Activated CD4-positive, alpha-beta T cell treated with anti-CD3 and anti-CD28 coated beads for 36 hours (primary cell): ENCODE measurements around the gene CPNE5. TPM values are rescaled to one million over a fixed set of nuclear protein-coding genes. Genes with fewer than 3 reads are reported as not detected.
A peak's percentile ranks its signal among the peaks of the same experiment; 100 is the strongest.

Experiments used
- ATAC-seq: fragments of 200-7000 bp; cut with Tn5 transposase; one replicate; pipeline ENCODE4 v1.10.0; 2021; ENCODE audit warnings: mild to moderate bottlenecking, moderate library complexity
- CTCF ChIA-PET: fragments of 350-600 bp; sonication (Branson Sonifier 250); formaldehyde crosslinking; loops from one replicate; lab custom pipeline; 2021; ENCODE audit warnings: antibody characterized with exemption; lab: Charles Lee
- POLR2A ChIA-PET: fragments of 350-600 bp; sonication (Branson Sonifier 250); formaldehyde crosslinking; loops from one replicate; lab custom pipeline; 2021; ENCODE audit warnings: antibody characterized with exemption, inconsistent platforms; lab: Charles Lee
- DNase-seq: peaks from one replicate; pipeline ENCODE4 v3.0.0-alpha.2; 2020
- H3K27ac Mint-ChIP-seq: one replicate; pipeline ENCODE4 v1.8.0; 2021; ENCODE audit warnings: mixed read lengths
- H3K27me3 Mint-ChIP-seq: one replicate; pipeline ENCODE4 v1.8.0; 2021; ENCODE audit warnings: mixed read lengths
- H3K36me3 Mint-ChIP-seq: one replicate; pipeline ENCODE4 v1.8.0; 2021; ENCODE audit warnings: low read depth, mixed read lengths
- H3K4me1 Mint-ChIP-seq: one replicate; pipeline ENCODE4 v1.8.0; 2021; ENCODE audit warnings: mixed read lengths
- H3K4me3 Mint-ChIP-seq: one replicate; pipeline ENCODE4 v1.8.0; 2021; ENCODE audit warnings: mild to moderate bottlenecking, moderate library complexity, mixed read lengths
- H3K9me3 Mint-ChIP-seq: one replicate; pipeline ENCODE4 v1.8.0; 2021; ENCODE audit warnings: low read depth, mixed read lengths
- intact Hi-C, 2 experiments: fragments of 100-400 bp; cut with DNase I in 1 of 2; cut with micrococcal nuclease in 1 of 2; formaldehyde crosslinking; loops; one replicate each; pipeline versions ENCODE4 v1.14.2 to v1.15.1; 2022 to 2024; cut with DNase I, micrococcal nuclease
- total RNA-seq, 2 experiments: library from RNA; stranded (reverse); gene quantifications; one replicate each; pipeline ENCODE4 v1.2.3, GENCODE V29; 2021

CPNE5 gene
- total RNA-seq, 2 experiments from 2014 or later: 1.1 to 1.3 TPM

GRCh38 chr6:36694616-36695015 is 144.6 kb downstream of the CPNE5 start:
- no peak for ATAC-seq
- peak overlapping the region; percentile 67 for H3K27ac Mint-ChIP-seq
- intact Hi-C loops: loop anchor here (1.0 kb wide), 3 partner anchors 12 to 61 kb away; no protein-coding TSS in a partner anchor
- H3K4me1 Mint-ChIP-seq: peaks cover 41% of the 10 kb centered on the region
- ChIA-PET POLR2A (interaction anchor here (1.6 kb wide), 1 partner anchor 16 kb away, joined by 4 read pairs; the partner anchor contains the start of gene CDKN1A), CTCF (no interaction called here)
- no peaks in the 10 kb centered on the region for H3K36me3 Mint-ChIP-seq
- no peaks in the 10 kb centered on the region for H3K27me3 Mint-ChIP-seq
- no peak overlapping the region for H3K4me3 Mint-ChIP-seq
- H3K9me3 Mint-ChIP-seq: no peaks in the 10 kb centered on the region
- DNase-seq: no peak

GRCh38 chr6:36692861-36693702 is 146.2 kb downstream of the CPNE5 start:
- intact Hi-C loops: no loop called here
- Mint-ChIP-seq H3K36me3 (no peaks in the 10 kb centered on the region), H3K27me3 (no peaks in the 10 kb centered on the region), H3K9me3 (no peaks in the 10 kb centered on the region), H3K27ac (no peak overlapping the region), H3K4me1 (peaks cover 41% of the 10 kb centered on the region), H3K4me3 (no peak overlapping the region)
- ChIA-PET CTCF (interaction anchor here (0.6 to 1.5 kb wide), 9 partner anchors 9 to 173 kb away, joined by 3 to 5 read pairs (median 4); partner anchors contain the start of gene SRSF3), POLR2A (interaction anchor here (0.6 kb wide), 1 partner anchor 150 kb away, joined by 4 read pairs; no protein-coding TSS in a partner anchor)
- ATAC-seq (no peak), DNase-seq (no peak)

- ATAC-seq: peak; percentile 64
- ChIA-PET CTCF (interaction anchor here (0.6 to 1.5 kb wide), 7 partner anchors 9 to 172 kb away, joined by 3 to 5 read pairs (median 4); partner anchors contain the start of gene SRSF3), POLR2A (no interaction called here)
- Mint-ChIP-seq H3K27me3 (no peaks in the 10 kb centered on the region), H3K4me3 (no peak overlapping the region), H3K36me3 (no peaks in the 10 kb centered on the region), H3K9me3 (no peaks in the 10 kb centered on the region), H3K27ac (no peak overlapping the region), H3K4me1 (peaks cover 41% of the 10 kb centered on the region)
- DNase-seq: peak; percentile 50
- intact Hi-C loops: no loop called here
Observed at GRCh38 chr6:36692220-36692619, 147.0 kb downstream of the CPNE5 start.

GRCh38 chr6:36691612-36692011 is 147.6 kb downstream of the CPNE5 start:
- no peak overlapping the region for H3K27ac Mint-ChIP-seq
- CTCF ChIA-PET: no interaction called here
- H3K27me3 Mint-ChIP-seq: no peaks in the 10 kb centered on the region
- peaks cover 40% of the 10 kb centered on the region for H3K4me1 Mint-ChIP-seq
- H3K4me3 Mint-ChIP-seq: no peak overlapping the region
- peaks cover 5% of the 10 kb centered on the region for H3K36me3 Mint-ChIP-seq
- DNase-seq (no peak), ATAC-seq (no peak)
- H3K9me3 Mint-ChIP-seq: no peaks in the 10 kb centered on the region
- intact Hi-C loops: no loop called here
- POLR2A ChIA-PET: no interaction called here

- Mint-ChIP-seq H3K27ac (peak overlapping the region; percentile 17), H3K4me3 (no peak overlapping the region), H3K36me3 (peaks cover 10% of the 10 kb centered on the region), H3K4me1 (peaks cover 34% of the 10 kb centered on the region), H3K27me3 (no peaks in the 10 kb centered on the region), H3K9me3 (no peaks in the 10 kb centered on the region)
- ATAC-seq: no peak
- DNase-seq: no peak
- intact Hi-C loops: no loop called here
- CTCF ChIA-PET: interaction anchor here (1.8 to 2.0 kb wide), 2 partner anchors 10 to 75 kb away, joined by 4 to 10 read pairs; no protein-coding TSS in a partner anchor
- POLR2A ChIA-PET: no interaction called here
Observed at GRCh38 chr6:36691011-36691410, 148.2 kb downstream of the CPNE5 start.

Other genes with a start within 250 kb of the CPNE5 start
- 100 to 1,000 TPM; 298 to 464 TPM for gene SRSF3, start 245.1 kb downstream of the CPNE5 start, total RNA-seq
- gene CDKN1A, start 160.7 kb downstream of the CPNE5 start, total RNA-seq: 10 to 100 TPM; 31.3 to 35.9 TPM
- under 1 TPM in 1 of 2 experiments, not detected in 1; 0.05 TPM for gene RAB44, start 141.6 kb downstream of the CPNE5 start, total RNA-seq
- 10 to 100 TPM; 45.9 to 46.0 TPM for gene PPIL1, start 35.4 kb upstream of the CPNE5 start, total RNA-seq
- gene C6orf89, start 46.5 kb upstream of the CPNE5 start, total RNA-seq: 10 to 100 TPM; 29.5 to 36.2 TPM
- gene PI16, start 115.3 kb upstream of the CPNE5 start, total RNA-seq: 1 to 10 TPM in 1 of 2 experiments, under 1 TPM in 1; 0.96 to 1.9 TPM
- gene MTCH1, start 146.8 kb upstream of the CPNE5 start, total RNA-seq: 10 to 100 TPM; 72.9 to 92.9 TPM
- under 1 TPM; 0.50 to 0.63 TPM for gene FGD2, start 166.2 kb upstream of the CPNE5 start, total RNA-seq